ENCODE results near the gene PAPOLB. TPM values are rescaled to one million over a fixed set of nuclear protein-coding genes. Genes with fewer than 3 reads are reported as not detected.

PAPOLB gene
- total RNA-seq, 6 experiments from 2014 or later, result not detected

GRCh38 chr7:4838626-4839334 lies 23.1 kb downstream of the PAPOLB start:
- no peaks in the 10 kb centered on the region for H3K9me3 Mint-ChIP-seq

GRCh38 chr7:4837803-4838625 lies 23.8 kb downstream of the PAPOLB start:
- no peak for DNase-seq
- TF ChIP-seq CTCF (IDR thresholded peaks at IDR 0.05), result no peak
- H3K4me1 Mint-ChIP-seq (ENCODE audit: low read depth), result no peaks in the 10 kb centered on the region
- H3K9me3 Mint-ChIP-seq, result no peaks in the 10 kb centered on the region
- H3K36me3 Mint-ChIP-seq (ENCODE audit: low read depth), result no peaks in the 10 kb centered on the region
- H3K27ac Mint-ChIP-seq, result no peak overlapping the region
- peaks cover 14% of the 10 kb centered on the region for H3K27me3 Mint-ChIP-seq (ENCODE audit: insufficient read depth)
- H3K4me3 Mint-ChIP-seq, result no peak overlapping the region

More at GRCh38 chr7:4838626-4839334, 23.1 kb downstream of the PAPOLB start:
- no peak overlapping the region for H3K4me3 Mint-ChIP-seq
- H3K27me3 Mint-ChIP-seq (ENCODE audit: insufficient read depth), result peaks cover 14% of the 10 kb centered on the region
- no peak for DNase-seq
- H3K4me1 Mint-ChIP-seq (ENCODE audit: low read depth), result no peaks in the 10 kb centered on the region
- TF ChIP-seq CTCF (IDR thresholded peaks at IDR 0.05), result no peak
- no peak overlapping the region for H3K27ac Mint-ChIP-seq
- H3K36me3 Mint-ChIP-seq (ENCODE audit: low read depth), result no peaks in the 10 kb centered on the region

GRCh38 chr7:4837041-4837802 lies 24.6 kb downstream of the PAPOLB start:
- no peak for DNase-seq
- Mint-ChIP-seq H3K27me3 (ENCODE audit: insufficient read depth) (peaks cover 14% of the 10 kb centered on the region), H3K4me3 (no peak overlapping the region), H3K36me3 (ENCODE audit: low read depth) (no peaks in the 10 kb centered on the region), H3K9me3 (no peaks in the 10 kb centered on the region), H3K4me1 (ENCODE audit: low read depth) (no peaks in the 10 kb centered on the region), H3K27ac (no peak overlapping the region)
- TF ChIP-seq CTCF (IDR thresholded peaks at IDR 0.05), result no peak

- Mint-ChIP-seq H3K4me1 (ENCODE audit: low read depth) (no peaks in the 10 kb centered on the region), H3K4me3 (no peak overlapping the region), H3K36me3 (ENCODE audit: low read depth) (no peaks in the 10 kb centered on the region), H3K9me3 (no peaks in the 10 kb centered on the region), H3K27ac (no peak overlapping the region), H3K27me3 (ENCODE audit: insufficient read depth) (peaks cover 10% of the 10 kb centered on the region)
- no peak for TF ChIP-seq CTCF (IDR thresholded peaks at IDR 0.05)
- no peak for DNase-seq
Measured at GRCh38 chr7:4836206-4836661, 25.6 kb downstream of the PAPOLB start.

- no peaks in the 10 kb centered on the region for H3K36me3 Mint-ChIP-seq (ENCODE audit: low read depth)
- H3K4me1 Mint-ChIP-seq (ENCODE audit: low read depth), result no peaks in the 10 kb centered on the region
- TF ChIP-seq CTCF (IDR thresholded peaks at IDR 0.05), result no peak
- H3K27ac Mint-ChIP-seq, result no peak overlapping the region
- no peak for DNase-seq
- no peaks in the 10 kb centered on the region for H3K9me3 Mint-ChIP-seq
- no peak overlapping the region for H3K4me3 Mint-ChIP-seq
- H3K27me3 Mint-ChIP-seq (ENCODE audit: insufficient read depth), result peaks cover 10% of the 10 kb centered on the region
Measured at GRCh38 chr7:4835398-4836205, 26.2 kb downstream of the PAPOLB start.
